NCI-H1092 treated with DMSO at 0.1 percent for 48 hours (cell line): Measurements from ENCODE around the gene PNPLA7.
A peak's percentile ranks its signal among the peaks of the same experiment; 100 is the strongest.
"Not testable (repeated sequence)": the region's sequence is repeated elsewhere in the genome, so short reads cannot be mapped to it uniquely, and the experiment has no call there.

ENCODE experiments used
- DNase-seq: peaks from one replicate; lab custom pipeline; 2025; lab: John Stamatoyannopoulos, UW

PNPLA7 gene

DNA sequence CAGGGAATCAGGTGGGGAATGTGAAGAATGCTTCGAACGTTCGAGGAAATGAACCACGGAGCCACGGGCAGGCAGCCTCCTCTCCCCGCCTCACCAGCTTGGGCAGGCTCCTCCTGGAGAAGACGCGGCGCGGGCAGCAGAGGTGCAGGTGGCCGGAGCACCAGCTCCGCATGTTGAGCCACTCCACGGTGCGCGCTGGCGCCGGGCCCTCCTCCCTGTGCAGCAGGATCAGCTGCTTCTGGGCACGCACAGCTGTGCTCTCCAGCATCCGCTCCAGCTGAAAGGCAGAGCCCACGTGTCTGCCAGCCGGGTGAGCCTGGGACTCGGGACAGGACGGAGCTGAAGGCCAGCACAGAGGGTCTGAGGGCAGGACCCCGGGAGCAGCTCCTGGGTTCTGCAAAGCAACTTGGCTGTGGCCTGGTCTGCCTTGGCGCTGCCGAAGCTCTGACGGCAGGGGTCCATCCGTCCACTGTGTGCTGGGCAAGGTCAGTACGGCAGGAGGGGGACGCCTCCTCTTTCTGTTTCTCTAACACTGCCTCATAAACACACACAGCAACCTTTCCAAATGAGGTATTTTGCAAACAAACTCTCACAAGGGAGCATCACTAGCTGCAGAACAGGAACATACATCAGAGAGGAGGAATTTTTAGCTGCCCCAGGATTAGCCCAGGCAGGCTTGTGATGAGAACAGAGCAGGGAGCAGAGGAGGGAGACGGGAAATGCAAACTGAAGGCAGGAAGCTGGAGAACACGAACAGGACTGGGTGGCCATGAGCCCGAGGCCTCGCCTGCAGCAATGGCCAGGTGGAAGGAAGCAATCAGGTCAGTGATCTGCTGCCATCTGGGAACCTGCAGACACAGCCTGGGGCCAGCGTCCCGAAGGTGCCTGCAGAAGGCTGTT is 71.0 kb downstream of the PNPLA7 start:
- DNase-seq, result peak; percentile 46

DNA sequence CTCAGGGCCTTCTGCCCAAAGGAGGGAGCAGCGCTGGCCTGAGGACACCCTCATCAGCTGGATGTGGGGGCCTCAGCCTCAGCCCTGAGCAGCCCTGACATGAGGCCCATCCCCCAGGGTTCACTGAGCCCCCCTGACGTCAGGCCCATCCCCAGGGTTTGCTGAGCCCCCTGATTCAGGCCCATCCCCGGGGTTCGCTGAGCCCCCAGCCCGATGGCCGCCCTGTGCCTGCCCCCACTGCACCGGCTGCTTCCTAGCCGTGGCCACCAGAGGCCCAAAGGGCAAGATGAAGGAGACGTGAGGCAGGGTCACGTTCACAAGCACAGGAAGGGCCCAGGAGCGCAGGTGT is 71.6 kb downstream of the PNPLA7 start:
- no peak for DNase-seq

DNA sequence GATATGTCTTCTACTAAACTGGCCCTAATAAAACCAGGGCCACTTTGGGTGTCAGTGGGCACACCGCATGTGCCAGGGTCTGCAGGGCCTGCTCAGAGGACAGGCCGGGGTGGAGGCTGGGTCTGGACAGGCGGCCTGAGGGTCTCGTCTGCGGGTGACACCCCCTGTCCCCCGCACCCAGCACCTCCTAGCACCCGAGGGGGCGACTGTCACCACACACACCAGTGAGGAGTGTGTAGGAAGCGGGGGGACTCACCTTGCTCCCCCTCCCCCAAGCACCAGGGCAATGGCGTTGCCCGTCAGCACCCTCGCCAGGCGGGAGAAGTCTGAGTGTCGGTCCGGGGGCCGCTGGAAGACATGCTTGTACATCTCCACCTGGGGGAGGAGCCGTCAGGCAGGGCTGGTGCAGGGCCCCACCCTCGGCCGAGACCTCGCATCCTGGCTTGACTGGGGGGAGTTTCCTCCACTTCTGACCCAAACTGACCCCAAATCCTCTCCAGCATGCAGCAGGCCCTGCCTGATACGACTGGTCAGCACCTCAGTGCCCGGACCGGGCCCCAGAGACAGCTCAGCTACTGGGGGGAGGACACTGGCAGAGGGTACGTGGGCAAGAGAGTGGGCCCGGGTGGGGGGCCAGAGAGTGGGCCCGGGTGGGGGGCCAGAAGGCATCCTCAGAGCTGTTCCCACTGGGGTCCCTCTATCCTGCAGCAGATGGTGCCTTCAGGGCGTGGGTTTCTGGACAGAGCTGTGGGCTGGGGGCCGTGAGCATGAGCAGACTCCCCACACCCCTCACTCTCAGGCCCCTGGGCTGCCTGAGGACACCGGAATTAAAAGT is 72.2 kb downstream of the PNPLA7 start:
- DNase-seq, result no peak

DNA sequence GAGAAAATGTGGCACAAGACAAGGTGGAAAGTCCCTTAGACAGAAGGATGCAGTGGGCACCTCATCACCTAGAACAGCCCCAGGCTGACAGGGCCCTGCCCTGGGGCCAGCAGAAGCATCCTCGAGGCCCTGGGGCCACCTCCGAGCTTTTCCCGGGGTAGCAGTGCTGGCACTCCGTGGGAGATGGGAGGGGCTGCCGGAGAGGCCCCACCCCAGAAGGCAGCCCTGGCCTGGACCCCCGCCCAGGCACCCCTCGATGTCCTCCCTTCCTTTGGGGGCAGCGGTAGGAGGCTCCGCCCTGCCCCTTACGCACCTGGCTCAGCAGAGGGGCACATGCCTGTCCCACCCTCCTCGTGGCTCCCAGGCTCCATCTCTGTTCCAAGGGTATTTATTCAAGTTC is 73.3 kb downstream of the PNPLA7 start:
- DNase-seq, result no peak

DNA sequence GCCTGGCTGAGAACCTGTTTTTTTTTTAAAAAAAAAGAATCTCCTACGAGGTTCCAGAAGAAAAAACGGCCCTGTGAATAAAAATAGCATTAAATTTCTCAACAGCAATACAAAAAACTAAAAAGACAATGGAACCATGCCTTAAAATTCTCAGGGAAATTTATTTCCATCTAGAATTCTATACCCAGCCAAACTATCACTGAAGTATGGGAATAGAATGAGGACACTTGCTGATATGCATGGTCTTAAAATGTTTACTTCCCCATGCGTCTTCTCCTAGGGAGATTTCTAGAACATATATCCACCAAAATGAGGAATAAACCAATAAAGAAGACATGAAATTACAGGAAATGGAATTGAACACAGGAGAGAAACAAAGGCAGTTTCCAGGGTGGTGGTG is 74.5 kb downstream of the PNPLA7 start:
- no peak for DNase-seq

DNA sequence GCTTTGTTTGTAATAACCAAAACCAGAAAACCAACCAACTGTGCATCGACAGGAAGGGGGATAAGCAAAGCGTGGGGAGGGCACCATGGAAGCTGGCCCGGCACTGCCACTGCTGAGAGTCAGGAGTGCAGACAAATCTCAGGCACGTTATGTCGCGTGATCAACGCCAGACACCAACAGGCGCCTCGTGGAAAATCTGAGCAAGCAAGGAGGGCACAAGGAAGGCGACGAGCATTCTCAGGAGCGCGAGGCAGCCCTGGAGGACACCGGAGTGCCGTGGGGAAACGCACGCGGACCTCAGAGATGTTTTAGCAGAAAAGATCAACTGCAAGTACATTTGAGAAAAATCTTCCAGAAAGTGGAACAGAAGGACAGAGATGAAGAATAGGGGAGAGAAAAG is 75.9 kb downstream of the PNPLA7 start:
- DNase-seq, result no peak

DNA sequence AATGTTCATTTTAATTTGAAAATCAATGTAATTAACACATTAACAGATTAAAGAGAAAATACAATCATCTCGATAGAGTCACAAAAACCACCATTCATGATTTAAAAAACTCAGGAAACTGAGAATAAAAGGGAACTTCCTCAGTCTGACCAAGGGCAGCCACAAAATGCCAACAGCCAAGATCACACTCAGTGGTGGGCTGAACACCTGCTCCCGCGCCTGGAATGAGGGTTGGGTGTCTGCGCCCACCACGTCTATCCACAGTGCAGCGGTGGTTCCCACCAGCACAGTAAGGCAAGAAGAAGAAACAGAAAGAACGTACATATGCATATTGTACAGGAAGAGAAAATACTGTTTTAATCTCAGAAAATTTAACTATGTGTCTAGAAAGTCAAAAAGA is 79.4 kb downstream of the PNPLA7 start:
- no peak for DNase-seq

DNA sequence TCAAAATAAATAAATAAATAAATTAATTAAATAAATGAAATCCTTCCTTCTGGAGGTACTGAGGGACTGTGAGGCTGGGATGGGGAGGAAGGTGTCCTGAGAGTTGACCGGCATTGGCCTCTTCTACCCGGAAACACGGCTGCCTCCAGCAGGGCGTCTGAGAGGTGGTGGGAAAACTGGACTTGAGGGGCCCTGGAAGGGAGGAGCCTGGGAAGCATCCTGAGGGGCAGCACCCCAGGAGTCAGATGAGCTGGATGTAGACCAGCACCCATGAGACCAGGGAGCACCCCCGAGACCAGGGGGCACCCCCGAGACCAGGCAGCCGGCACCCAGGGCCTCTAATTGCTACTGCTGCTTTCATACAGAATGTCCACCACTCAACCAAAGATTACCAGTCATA is 82.3 kb downstream of the PNPLA7 start:
- DNase-seq, result no peak

DNA sequence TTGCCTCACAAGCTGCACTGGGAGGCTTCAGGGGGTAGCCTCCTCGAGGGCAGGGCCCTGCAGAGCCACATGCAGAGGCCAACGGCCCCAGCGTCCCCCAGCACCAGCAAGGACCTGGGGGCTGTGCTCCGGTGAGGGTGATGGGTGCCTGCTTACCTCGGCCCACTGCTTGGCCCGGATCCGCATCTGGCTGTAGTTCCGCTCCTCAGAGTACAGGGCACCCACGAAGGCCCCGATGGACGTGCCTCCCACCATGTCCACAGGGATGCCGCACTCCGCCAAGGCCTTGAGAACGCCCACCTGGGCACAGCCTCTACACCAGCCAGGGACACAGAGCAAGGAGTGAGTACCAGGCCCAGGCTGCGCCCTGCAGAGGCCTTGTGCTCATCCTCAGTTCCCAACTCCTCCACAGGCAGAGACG is 83.0 kb downstream of the PNPLA7 start:
- no peak for DNase-seq

DNA sequence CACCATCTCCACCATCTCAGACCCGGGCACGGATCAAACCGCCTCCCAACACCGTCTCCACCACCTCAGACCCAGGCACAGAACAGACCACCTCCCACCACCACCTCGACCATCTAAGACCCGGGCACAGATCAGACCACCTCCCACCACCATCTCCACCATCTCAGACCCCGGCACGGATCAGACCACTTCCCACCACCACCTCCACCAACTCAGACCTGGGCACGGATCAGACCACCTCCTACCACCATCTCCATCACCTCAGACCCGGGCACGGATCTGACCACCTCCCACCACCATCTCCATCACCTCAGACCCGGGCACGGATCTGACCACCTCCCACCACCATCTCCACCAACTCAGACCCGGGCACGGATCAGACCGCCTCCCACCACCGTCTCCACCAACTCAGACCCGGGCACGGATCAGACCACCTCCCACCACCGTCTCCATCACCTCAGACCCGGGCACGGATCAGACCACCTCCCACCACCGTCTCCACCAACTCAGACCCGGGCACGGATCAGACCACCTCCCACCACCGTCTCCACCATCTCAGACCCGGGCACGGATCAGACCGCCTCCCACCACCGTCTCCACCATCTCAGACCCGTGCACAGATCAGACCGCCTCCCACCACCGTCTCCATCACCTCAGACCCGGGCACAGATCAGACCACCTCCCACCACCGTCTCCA is 83.7 kb downstream of the PNPLA7 start:
- DNase-seq, result not testable (repeated sequence)

DNA sequence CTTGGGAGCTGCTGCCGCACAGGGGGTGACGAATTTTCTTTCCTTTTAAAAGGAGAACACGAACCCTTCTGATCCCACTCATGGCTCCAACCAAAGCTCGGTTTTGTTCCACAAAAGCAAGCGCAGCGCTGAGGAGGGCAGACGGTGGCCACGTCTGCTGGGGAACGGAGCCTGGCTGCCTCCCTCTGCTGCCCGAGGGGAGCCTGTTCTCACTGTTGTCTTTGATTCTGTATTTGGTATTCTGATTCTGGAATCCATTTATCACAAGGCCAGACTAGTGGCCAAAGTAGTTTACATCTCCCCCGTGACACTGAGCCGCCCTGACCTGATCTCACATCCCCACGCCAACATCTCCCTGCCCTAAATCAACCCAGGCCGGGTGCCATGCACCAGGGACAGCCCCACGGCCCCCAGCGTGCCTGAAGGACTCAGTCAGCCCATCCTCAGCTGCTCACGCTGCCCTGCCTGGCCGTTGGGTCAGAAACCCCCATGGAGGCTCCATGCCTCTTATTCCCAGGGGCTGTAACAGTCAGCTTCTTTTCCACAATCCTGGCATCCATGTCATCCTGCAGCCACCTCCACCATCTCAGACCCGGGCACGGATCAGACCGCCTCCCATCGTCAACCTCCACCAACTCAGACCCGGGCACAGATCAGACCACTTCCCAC is 84.3 kb downstream of the PNPLA7 start:
- no peak for DNase-seq

DNA sequence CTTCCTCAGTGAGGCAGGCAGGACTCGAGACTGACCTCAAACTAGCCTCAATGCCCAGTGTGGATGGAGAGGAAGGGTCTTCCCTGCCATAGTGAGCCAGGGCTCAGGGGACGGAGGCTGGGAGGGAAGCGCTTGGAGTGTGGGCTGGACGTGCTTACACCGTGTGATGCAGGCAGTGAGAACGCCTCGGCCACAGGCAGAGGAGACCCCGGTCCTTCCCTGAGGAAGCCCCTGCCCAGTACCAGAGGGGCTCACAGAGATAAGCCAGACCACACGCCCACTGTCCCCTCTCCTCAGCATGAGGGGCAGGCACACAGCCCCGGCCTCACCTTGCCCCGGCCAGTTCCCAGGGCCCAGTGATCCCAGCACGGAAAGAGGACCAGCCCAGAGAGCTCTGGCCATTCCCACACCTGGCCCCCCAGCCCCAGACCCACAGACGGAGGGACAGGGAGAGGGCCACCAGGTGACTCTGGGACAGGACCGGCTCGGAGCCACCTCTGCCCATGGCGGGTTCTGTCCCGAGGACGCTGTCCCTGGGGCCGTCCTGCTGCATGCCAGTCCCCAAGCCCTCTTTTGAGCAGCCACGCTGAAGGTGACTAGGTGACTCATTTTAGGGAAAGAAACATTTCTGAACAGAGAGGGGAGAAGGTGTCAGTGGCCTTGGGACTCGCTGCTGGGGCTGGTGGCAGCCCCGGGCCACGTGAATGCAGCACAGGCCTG is 85.0 kb downstream of the PNPLA7 start:
- no peak for DNase-seq

DNA sequence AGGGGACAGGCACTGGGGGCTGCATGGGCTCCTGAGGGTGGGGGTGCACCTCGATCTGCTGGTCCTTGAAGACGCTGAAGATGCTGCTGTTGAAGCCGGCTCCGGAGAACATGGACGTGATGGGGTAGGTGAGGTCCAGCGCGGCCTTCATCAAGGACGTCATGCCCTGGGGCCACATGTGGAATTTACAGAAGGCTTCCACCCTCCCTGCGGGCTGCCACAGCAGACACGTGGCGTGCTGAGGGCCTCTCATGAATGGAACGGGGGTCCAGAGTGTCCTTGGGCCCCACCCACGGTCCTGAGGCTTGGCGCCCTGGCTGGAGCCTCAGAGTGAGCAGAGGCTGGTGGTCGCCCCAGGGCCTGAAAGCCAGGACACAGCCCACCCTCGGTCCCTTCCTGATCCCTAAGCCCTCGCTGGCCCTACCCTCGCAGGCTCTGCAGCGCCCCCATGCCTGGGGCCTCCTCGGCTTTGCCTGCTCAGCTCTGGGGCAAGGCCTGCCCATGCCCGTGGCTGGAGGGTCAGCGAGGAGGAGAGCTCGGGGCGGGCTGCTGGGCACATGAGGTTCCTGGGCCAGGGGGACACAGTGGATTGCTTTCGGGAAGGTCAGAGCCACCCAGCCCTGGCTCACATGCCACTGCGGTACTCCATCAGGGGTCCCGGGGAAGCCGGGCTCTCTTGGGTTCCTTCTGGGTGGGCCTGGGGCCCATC is 85.8 kb downstream of the PNPLA7 start:
- DNase-seq, result no peak

DNA sequence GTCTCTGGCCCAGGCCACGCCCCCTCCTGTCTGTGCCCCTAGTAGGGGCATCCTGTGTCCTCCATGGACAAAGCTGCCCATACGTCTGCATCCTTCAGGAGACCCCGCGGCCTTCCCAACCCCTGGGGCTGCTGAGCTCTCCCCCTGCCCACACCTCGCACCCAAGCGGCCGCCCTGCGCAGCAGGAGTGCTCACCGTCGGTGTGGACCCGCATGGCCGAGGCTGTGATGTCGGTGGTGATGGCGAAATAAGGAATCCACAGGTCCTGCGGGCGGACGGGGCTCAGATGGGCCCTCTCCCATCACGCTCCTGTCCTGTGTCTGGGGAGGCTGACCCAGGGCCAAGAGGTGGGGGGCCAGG is 86.3 kb downstream of the PNPLA7 start:
- DNase-seq, result no peak

DNA sequence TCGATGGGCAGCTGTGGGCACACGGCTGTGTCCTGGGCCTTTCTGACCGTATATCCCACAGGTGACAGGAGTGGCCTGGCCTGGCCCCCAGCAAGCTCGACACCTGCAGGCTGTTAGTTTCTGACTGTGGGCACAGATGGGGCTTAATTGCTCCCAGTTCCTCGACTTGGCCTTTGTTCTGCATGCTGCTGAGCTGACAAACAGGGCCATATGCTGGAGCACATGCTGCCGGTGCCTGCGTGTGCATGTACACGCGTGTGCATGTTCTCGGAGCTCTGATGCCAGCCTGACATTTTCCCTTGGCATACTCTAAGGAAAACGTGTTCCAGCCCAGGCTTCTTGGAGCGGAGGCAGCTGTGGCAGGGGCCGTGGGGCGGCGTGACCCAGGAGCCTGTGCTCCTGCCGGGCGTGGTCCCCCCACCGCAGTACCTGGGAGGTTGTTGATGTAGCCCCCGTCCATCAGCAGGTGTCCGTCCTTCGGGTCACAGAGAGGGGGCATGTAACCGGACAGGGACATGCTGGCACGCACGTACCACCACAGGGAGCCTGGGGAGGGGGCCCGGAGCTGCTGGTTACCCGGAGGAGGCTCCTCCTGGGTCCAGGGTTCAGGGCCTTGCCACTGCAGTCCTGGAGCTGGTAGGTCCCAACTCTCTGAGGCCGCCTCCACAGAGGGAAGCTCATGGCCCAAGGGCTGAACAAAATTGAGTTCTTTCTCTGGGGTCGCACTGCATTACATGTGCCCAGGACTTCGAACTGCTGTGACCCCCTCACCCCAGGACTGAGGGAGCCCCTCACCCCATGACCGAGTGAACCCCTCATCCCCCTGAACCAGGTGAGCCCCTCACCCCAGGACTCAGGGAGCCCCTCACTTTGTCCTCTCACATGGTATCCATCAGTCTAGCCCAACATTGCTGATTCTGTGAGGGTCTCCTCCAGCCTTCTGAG is 86.9 kb downstream of the PNPLA7 start:
- DNase-seq, result no peak

DNA sequence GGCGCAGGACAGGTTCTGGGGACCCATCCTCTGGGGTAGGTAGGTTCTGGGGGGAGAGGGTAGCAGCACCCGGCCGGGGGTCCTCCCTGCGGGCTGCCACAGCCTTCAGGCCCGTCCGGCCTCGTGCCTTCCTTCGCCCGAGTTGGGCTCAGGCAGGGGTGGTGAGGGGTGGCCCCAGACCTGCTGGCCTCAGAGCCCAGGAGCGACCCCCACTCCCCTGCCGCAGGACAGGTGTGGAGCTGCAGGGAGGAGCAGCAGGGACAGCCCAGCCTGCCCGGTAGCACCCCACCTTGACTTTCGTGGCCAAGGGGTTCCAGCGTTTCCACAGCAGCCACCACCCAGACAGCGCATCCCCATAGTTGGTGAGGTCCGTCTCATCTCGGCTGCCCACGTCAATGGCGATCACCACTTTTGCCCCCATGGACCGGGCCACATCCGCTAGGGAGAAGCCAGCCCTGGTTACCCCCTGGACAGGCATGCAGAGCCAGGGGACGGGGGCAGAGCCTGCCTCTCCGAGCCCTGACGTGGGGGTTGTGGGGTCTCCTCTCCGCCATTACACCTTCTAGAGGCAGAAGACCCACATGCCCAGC is 87.7 kb downstream of the PNPLA7 start:
- no peak for DNase-seq

DNA sequence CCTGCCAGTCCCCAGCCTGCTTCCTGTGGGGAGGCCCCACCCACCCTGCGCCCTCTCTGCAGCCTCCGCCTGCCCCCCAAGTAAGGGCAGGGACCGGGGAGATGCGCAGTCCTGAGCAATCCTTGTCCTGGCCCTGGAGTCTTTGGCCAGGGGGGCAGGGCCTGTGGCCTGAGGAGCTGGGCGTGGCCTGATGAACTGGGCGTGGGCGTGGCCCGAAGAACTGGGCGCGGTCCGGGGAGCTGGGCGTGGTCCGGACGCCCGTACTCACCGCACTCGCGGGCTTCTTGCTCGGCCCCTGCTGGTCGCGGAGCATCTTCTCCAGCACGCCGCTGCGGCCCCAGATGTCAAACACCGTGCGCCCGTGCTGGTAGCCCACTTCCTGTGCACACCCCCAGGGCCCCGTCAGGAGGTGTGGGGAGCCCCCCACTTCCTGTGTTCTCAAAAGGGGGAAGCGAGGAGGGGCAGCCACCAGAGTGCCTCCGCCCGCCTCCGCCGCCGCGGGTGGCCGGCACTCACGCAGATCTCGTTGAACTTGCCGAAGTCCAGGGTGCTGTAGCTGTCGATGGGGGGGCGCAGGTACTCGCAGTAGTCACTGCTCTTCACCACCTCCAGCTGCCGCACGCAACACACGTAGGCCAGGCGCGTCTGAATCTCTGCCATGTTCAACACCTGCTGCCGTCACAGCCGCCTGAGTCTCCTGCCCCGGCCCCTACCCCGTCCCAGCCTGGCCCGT is 88.4 kb downstream of the PNPLA7 start:
- no peak for DNase-seq

DNA sequence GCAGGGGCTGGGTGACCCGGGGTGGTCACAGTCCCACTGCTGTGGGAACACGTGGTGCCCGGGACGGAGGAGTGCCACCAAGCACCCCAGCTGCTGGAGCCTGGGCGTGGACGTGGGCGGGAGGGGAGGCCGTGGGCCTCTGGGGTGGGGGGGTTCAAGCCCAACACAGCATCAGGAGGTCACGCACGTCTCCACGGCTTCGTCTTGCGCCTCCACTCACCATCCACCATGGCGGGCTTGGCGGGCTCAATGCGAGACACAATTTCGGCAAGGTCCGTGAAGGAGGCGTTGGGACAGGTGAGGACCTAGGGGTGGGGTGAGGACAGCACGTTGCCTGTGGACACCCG is 88.9 kb downstream of the PNPLA7 start:
- DNase-seq, result no peak
